Measurements from ENCODE around the gene CD59. TPM values are rescaled to one million over a fixed set of nuclear protein-coding genes. Genes with fewer than 3 reads are reported as not detected.

The CD59 gene
- total and polyA plus RNA-seq, 2 of the 13 experiments (the other 11 are each of a cell fraction or from before 2014, with no cell fraction given): 127 to 289 TPM

DNA sequence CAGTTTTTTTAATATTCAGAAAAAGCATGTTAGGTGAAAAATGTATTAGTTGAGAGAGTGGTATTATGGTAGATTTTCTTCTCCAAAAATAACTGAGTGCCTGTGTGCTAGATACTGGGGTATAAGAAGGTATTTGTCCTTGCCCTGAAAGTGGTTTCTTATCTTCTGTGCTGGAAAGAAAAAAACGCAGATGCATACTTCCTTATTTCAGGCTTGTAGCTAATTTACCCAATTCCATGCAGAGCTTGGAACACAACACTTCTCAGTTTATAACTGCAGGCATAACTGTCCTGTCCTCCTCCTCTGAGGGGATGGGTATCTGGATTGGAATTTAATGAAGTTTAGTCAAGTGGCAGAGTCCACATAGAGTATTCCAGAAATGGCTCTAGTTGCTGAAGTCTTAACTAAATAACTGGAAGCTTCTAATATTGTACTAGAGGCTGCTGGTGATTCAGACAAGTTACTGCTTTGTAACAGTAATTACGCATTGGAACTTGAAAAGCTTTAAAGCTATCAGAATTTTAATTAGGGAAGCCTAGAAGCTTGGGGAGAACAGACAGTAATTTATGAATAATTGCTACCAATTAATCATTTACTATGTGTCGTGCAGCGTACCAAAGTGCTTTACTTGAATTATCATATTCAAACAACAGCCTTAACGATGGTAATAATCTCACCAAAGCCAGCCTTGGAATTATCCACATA, 22.9 kb downstream of the CD59 start (continued):
- no peak for TF ChIP-seq SOX13 (IDR thresholded peaks at IDR 0.05)
- TF ChIP-seq SOX13 (CRISPR knock-in tag; conservative IDR thresholded peaks at IDR 0.05 in 1 of 2, IDR thresholded peaks at IDR 0.05 in 1 of 2): no peak
- no peak for TF ChIP-seq SYNCRIP (IDR thresholded peaks at IDR 0.05; ENCODE audit: insufficient read depth, low read depth, low read length)
- no peak for TF ChIP-seq SMAD3 (CRISPR knock-in tag; IDR thresholded peaks at IDR 0.05)
- no peak for TF ChIP-seq FIP1L1 (IDR thresholded peaks at IDR 0.05; ENCODE audit: borderline replicate concordance, insufficient read depth, low read depth, low read length)
- no peak for TF ChIP-seq RXRA (CRISPR knock-in tag; IDR thresholded peaks at IDR 0.05)
- TF ChIP-seq, protein P1, sequence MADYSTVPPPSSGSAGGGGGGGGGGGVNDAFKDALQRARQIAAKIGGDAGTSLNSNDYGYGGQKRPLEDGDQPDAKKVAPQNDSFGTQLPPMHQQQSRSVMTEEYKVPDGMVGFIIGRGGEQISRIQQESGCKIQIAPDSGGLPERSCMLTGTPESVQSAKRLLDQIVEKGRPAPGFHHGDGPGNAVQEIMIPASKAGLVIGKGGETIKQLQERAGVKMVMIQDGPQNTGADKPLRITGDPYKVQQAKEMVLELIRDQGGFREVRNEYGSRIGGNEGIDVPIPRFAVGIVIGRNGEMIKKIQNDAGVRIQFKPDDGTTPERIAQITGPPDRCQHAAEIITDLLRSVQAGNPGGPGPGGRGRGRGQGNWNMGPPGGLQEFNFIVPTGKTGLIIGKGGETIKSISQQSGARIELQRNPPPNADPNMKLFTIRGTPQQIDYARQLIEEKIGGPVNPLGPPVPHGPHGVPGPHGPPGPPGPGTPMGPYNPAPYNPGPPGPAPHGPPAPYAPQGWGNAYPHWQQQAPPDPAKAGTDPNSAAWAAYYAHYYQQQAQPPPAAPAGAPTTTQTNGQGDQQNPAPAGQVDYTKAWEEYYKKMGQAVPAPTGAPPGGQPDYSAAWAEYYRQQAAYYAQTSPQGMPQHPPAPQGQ (CRISPR knock-in tag; IDR thresholded peaks at IDR 0.05; ENCODE audit: borderline replicate concordance): no peak
- TF ChIP-seq ZNF136 (CRISPR knock-in tag; IDR thresholded peaks at IDR 0.05; ENCODE audit: low read depth): no peak
- TF ChIP-seq PLRG1 (conservative IDR thresholded peaks at IDR 0.05): no peak
- TF ChIP-seq, protein P2, sequence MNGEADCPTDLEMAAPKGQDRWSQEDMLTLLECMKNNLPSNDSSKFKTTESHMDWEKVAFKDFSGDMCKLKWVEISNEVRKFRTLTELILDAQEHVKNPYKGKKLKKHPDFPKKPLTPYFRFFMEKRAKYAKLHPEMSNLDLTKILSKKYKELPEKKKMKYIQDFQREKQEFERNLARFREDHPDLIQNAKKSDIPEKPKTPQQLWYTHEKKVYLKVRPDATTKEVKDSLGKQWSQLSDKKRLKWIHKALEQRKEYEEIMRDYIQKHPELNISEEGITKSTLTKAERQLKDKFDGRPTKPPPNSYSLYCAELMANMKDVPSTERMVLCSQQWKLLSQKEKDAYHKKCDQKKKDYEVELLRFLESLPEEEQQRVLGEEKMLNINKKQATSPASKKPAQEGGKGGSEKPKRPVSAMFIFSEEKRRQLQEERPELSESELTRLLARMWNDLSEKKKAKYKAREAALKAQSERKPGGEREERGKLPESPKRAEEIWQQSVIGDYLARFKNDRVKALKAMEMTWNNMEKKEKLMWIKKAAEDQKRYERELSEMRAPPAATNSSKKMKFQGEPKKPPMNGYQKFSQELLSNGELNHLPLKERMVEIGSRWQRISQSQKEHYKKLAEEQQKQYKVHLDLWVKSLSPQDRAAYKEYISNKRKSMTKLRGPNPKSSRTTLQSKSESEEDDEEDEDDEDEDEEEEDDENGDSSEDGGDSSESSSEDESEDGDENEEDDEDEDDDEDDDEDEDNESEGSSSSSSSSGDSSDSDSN (CRISPR knock-in tag; IDR thresholded peaks at IDR 0.05): no peak
- TF ChIP-seq ZNF616 (CRISPR knock-in tag; IDR thresholded peaks at IDR 0.05; ENCODE audit: low read depth): no peak
- no peak for TF ChIP-seq ZNF563 (CRISPR knock-in tag; IDR thresholded peaks at IDR 0.05)
- TF ChIP-seq ZNF101 (CRISPR knock-in tag; IDR thresholded peaks at IDR 0.05; ENCODE audit: borderline replicate concordance, low read depth): no peak
- TF ChIP-seq, protein P3, sequence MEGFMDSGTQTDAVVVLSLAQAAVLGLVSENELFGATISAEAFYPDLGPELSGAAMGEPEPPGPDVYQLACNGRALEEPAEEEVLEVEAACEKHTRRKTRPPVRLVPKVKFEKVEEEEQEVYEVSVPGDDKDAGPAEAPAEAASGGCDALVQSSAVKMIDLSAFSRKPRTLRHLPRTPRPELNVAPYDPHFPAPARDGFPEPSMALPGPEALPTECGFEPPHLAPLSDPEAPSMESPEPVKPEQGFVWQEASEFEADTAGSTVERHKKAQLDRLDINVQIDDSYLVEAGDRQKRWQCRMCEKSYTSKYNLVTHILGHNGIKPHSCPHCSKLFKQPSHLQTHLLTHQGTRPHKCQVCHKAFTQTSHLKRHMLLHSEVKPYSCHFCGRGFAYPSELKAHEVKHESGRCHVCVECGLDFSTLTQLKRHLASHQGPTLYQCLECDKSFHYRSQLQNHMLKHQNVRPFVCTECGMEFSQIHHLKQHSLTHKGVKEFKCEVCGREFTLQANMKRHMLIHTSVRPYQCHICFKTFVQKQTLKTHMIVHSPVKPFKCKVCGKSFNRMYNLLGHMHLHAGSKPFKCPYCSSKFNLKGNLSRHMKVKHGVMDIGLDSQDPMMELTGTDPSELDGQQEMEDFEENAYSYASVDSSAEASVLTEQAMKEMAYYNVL (CRISPR knock-in tag; IDR thresholded peaks at IDR 0.05; ENCODE audit: borderline replicate concordance): no peak
- TF ChIP-seq, protein P4, sequence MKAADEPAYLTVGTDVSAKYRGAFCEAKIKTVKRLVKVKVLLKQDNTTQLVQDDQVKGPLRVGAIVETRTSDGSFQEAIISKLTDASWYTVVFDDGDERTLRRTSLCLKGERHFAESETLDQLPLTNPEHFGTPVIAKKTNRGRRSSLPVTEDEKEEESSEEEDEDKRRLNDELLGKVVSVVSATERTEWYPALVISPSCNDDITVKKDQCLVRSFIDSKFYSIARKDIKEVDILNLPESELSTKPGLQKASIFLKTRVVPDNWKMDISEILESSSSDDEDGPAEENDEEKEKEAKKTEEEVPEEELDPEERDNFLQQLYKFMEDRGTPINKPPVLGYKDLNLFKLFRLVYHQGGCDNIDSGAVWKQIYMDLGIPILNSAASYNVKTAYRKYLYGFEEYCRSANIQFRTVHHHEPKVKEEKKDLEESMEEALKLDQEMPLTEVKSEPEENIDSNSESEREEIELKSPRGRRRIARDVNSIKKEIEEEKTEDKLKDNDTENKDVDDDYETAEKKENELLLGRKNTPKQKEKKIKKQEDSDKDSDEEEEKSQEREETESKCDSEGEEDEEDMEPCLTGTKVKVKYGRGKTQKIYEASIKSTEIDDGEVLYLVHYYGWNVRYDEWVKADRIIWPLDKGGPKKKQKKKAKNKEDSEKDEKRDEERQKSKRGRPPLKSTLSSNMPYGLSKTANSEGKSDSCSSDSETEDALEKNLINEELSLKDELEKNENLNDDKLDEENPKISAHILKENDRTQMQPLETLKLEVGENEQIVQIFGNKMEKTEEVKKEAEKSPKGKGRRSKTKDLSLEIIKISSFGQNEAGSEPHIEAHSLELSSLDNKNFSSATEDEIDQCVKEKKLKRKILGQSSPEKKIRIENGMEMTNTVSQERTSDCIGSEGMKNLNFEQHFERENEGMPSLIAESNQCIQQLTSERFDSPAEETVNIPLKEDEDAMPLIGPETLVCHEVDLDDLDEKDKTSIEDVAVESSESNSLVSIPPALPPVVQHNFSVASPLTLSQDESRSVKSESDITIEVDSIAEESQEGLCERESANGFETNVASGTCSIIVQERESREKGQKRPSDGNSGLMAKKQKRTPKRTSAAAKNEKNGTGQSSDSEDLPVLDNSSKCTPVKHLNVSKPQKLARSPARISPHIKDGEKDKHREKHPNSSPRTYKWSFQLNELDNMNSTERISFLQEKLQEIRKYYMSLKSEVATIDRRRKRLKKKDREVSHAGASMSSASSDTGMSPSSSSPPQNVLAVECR (CRISPR knock-in tag; IDR thresholded peaks at IDR 0.05; ENCODE audit: borderline replicate concordance): no peak
- no peak for TF ChIP-seq HMGA1 (CRISPR knock-in tag; conservative IDR thresholded peaks at IDR 0.05)
- no peak for TF ChIP-seq NFIB (CRISPR knock-in tag; IDR thresholded peaks at IDR 0.05; ENCODE audit: borderline replicate concordance)
- no peak for TF ChIP-seq ZBTB8A (CRISPR knock-in tag; IDR thresholded peaks at IDR 0.05; ENCODE audit: borderline replicate concordance, low read depth)

Measured in HepG2 (cell line).